ENCODE data around the gene SGMS1.
"Not testable (repeated sequence)": the region's sequence is repeated elsewhere in the genome, so short reads cannot be mapped to it uniquely, and the experiment has no call there.

SGMS1 gene

DNA sequence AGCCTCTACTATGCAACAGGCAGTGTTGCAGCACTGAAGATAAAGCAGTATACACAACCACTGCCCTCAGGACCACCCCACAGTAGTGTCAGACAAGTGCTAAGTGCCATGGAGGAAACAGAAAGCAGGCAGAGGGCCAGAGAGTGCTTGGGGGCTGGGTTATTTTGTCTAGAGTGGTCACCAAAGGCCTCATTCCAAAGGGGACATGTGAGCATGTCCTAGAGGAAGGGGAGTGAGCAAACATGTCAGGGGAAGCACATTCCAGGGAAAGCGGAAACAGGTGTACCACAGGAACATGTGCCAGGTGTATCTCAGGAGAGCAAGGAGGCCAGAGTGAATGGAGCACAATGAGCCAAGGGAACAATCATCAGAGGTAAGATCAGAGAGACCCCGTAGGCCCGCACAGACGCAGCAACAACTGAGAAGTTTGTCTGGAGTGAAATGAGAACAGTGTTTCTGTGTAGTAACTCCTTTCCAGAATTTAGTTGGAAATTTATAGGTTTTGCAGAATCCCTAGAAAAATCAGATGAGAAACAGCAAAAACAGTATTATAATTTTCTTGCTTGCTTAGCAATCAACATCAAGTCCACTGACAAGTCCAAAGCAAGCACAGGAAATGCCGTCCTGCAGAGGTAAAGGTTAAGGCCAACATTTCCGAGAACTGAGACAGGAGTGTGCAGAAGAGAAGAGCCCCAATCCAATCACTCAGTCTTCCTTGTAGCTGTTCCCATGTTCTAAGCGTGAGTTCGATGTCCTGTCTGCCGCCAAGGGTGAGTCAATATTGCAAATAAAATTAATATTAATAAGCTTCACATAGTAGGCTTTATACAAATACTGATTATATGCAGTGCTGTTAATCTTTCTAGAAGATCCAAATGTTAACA lies 67.3 kb downstream of the SGMS1 start:
- H3K27ac Mint-ChIP-seq, result no peak overlapping the region
- H3K27me3 Mint-ChIP-seq, result no peaks in the 10 kb centered on the region
- H3K4me1 Mint-ChIP-seq (ENCODE audit: low read depth), result peaks cover 9% of the 10 kb centered on the region
- H3K36me3 Mint-ChIP-seq (ENCODE audit: low read depth), result peaks cover 7% of the 10 kb centered on the region
- no peak overlapping the region for H3K4me3 Mint-ChIP-seq
- no peaks in the 10 kb centered on the region for H3K9me3 Mint-ChIP-seq
- intact Hi-C loops (cut with micrococcal nuclease), result no loop called here

DNA sequence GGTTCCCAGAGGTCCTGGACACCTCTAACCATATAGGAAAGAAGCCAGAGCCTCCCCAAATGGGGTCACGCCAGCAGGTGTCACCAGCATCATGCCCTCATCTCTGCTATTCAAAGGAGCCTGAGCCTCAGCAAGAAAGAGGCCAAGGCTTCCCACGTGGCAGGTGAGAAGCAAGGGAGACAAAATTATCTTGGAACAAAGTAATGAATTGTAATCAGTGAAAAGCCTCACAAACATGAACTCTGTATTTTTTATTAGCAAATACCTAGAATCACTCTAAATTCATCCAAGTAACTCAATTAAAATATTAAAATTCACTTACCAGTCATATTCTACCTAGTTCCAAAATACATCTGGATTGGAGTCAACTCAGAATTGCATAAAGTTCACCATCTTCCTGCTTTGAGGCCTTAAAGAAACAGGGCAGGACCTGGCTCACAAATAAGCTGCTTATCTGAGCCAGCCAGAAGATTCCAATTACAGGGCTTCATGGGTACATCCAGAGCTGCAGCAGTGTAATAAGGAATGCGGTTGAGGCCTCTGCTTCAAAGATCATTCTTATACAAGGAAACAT lies 68.7 kb downstream of the SGMS1 start:
- H3K9me3 Mint-ChIP-seq, result no peaks in the 10 kb centered on the region
- no peak overlapping the region for H3K27ac Mint-ChIP-seq
- no peak overlapping the region for H3K4me3 Mint-ChIP-seq
- intact Hi-C loops (cut with micrococcal nuclease), result no loop called here
- no peaks in the 10 kb centered on the region for H3K27me3 Mint-ChIP-seq
- peaks cover 15% of the 10 kb centered on the region for H3K4me1 Mint-ChIP-seq (ENCODE audit: low read depth)
- peaks cover 7% of the 10 kb centered on the region for H3K36me3 Mint-ChIP-seq (ENCODE audit: low read depth)

DNA sequence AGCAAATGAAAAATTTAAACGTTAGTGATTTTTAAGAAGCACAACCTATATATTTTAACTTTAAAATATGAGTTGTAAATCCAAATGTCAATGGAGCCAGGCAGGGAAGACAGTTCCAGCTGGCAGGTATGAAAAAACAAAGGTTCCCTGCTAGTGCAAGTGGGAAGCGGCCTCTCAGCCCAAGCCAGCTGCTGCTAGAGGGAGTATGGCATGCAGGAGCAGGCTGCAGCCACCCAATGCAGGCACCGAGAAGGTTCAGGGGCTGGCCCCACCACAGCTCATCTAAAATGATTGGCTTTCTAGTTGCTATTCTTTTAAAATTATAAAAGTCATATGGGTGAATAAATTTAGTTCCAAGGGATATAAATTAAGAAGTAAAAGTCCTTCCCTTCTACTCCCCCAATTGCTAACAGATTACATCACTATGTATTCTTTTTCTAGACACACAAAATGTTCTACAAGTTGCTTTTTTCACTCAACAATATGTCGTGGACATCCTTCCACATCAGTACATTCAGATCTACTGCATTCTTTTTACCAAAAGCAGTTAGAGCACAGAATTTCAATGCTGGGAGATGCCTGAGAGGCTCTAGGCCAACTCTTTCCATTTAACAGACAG lies 69.3 kb downstream of the SGMS1 start:
- H3K36me3 Mint-ChIP-seq (ENCODE audit: low read depth), result peaks cover 7% of the 10 kb centered on the region
- peaks cover 15% of the 10 kb centered on the region for H3K4me1 Mint-ChIP-seq (ENCODE audit: low read depth)
- no peaks in the 10 kb centered on the region for H3K27me3 Mint-ChIP-seq
- intact Hi-C loops (cut with micrococcal nuclease), result no loop called here
- H3K27ac Mint-ChIP-seq, result no peak overlapping the region
- H3K9me3 Mint-ChIP-seq, result no peaks in the 10 kb centered on the region
- no peak overlapping the region for H3K4me3 Mint-ChIP-seq

DNA sequence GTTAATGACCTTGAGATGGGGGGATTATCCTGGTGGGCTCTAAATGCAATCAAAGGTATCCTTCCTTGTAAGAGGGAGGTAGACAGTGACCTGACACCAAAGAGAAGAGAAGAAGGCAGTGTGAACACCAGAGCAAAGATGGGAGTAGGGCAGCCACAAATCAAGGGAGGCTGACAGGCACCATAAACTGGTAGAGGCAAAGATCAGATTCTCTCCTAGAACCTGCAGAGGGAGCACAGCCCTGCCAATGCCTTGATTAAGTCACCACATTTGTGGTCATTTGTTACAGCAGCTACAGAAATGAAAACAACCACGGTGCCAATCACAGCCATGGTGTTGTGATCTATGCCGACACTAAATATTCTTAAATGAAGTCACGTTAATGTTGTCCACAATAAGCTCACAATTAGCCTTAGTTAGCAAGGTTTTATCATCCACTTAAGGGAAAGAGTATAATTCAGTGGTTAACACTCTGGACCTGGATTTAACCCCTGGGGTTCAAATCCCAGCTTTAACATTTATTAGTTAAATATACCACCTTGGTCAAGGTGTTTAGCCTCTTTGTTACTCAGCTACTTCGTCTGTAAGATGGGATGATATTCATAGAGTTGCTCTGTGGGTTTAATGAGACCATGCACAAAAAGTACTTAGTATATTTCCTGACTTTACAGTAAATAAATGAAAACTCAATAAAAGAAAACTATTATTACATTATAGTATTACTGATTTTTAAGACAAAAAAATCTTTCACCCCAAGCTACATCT lies 70.8 kb downstream of the SGMS1 start:
- no peaks in the 10 kb centered on the region for H3K9me3 Mint-ChIP-seq
- no peak overlapping the region for H3K27ac Mint-ChIP-seq
- H3K36me3 Mint-ChIP-seq (ENCODE audit: low read depth), result peaks cover 7% of the 10 kb centered on the region
- H3K4me3 Mint-ChIP-seq, result no peak overlapping the region
- intact Hi-C loops (cut with micrococcal nuclease), result no loop called here
- H3K4me1 Mint-ChIP-seq (ENCODE audit: low read depth), result peaks cover 15% of the 10 kb centered on the region
- H3K27me3 Mint-ChIP-seq, result no peaks in the 10 kb centered on the region

DNA sequence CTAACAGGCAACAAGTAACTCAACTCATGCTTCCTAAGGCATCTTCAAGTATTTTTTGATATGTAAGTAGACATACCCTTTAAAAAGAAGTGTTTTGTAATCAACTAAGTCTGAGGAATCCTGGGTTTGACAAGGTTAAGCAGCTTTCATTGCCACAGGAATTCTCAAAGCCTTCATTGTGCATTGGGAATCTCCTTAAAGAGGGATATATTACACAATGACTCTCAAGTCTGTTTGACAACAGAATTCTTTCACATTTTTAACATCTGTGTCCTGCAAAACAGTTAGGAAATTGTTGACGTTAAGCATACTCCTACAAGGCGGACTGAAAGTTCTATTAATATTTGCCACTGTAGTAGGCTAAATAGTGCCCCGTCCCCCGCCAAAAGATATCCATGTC lies 71.4 kb downstream of the SGMS1 start:
- Mint-ChIP-seq H3K27me3 (no peaks in the 10 kb centered on the region), H3K27ac (no peak overlapping the region), H3K36me3 (ENCODE audit: low read depth) (peaks cover 7% of the 10 kb centered on the region), H3K4me1 (ENCODE audit: low read depth) (peaks cover 15% of the 10 kb centered on the region), H3K9me3 (no peaks in the 10 kb centered on the region), H3K4me3 (no peak overlapping the region)
- intact Hi-C loops (cut with micrococcal nuclease), result no loop called here

DNA sequence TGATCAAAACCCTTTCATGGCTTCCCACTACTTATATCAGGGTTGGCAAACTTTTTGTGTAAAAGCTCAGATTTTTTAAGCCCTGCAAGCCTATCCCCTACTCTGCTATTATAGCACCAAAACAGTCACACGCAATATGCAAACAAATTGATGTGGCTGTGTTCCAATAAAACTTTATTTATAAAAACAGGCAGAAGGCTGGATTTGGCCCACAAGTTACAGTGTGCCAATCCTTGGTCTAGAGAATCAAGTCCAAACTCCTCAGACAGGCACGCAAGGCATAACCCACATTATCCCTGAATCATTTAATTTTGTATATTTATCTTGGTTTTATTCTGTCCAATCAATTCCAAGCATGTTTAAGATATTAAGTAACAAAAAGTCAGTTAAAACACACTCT lies 71.9 kb downstream of the SGMS1 start:
- no peaks in the 10 kb centered on the region for H3K27me3 Mint-ChIP-seq
- intact Hi-C loops (cut with micrococcal nuclease), result no loop called here
- H3K36me3 Mint-ChIP-seq (ENCODE audit: low read depth), result peaks cover 7% of the 10 kb centered on the region
- H3K4me1 Mint-ChIP-seq (ENCODE audit: low read depth), result peaks cover 15% of the 10 kb centered on the region
- no peaks in the 10 kb centered on the region for H3K9me3 Mint-ChIP-seq
- H3K4me3 Mint-ChIP-seq, result no peak overlapping the region
- H3K27ac Mint-ChIP-seq, result no peak overlapping the region

DNA sequence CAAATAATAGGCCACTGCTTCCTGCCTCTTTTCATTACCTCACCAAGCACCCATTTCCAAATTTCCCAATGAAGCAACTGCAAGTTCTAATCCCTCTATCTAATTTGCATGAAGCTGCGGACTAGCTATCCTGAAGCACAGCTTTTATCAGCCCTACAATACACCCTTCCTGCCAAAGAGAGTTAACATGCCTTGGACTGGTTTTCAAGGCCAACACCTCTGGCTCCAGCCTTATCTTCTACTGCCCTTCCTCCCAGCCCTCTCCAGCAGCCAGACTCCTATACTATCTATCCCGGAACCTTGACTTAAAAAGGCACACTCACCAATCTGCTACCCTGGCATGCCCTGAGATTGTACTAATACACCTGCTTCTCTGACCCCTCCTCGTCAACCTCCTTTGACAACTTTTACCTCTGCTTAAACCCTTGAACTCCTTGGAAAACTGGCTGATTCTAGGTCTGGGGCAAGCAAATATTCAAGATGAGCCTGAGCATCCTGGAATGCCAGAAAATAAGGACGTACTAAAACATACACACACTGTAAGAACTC lies 73.4 kb downstream of the SGMS1 start:
- no peaks in the 10 kb centered on the region for H3K36me3 Mint-ChIP-seq (ENCODE audit: low read depth)
- intact Hi-C loops (cut with micrococcal nuclease), result no loop called here
- no peaks in the 10 kb centered on the region for H3K27me3 Mint-ChIP-seq
- H3K27ac Mint-ChIP-seq, result no peak overlapping the region
- H3K4me3 Mint-ChIP-seq, result no peak overlapping the region
- no peaks in the 10 kb centered on the region for H3K9me3 Mint-ChIP-seq
- peaks cover 10% of the 10 kb centered on the region for H3K4me1 Mint-ChIP-seq (ENCODE audit: low read depth)

DNA sequence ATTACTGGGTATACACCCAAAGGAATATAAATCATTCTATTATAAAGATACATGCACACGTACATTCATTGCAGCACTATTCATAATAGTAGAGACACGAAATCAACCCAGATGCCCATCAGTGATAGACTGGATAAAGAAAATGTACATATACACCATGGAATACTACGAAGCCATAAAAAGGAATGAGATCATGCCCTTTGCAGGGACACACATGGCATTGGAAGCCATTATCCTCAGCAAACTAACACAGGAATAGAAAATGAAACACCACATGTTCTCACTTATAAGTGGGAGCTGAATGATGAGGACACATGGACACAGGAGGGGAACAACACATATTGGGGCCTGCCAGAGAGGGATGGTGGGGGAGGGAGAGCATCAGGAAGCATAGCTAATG lies 74.6 kb downstream of the SGMS1 start:
- H3K27me3 Mint-ChIP-seq; H3K27ac Mint-ChIP-seq; H3K9me3 Mint-ChIP-seq; intact Hi-C loops (cut with micrococcal nuclease); H3K36me3 Mint-ChIP-seq (ENCODE audit: low read depth); H3K4me3 Mint-ChIP-seq: not testable (repeated sequence)
- H3K4me1 Mint-ChIP-seq (ENCODE audit: low read depth), result peaks cover 19% of the 10 kb centered on the region

DNA sequence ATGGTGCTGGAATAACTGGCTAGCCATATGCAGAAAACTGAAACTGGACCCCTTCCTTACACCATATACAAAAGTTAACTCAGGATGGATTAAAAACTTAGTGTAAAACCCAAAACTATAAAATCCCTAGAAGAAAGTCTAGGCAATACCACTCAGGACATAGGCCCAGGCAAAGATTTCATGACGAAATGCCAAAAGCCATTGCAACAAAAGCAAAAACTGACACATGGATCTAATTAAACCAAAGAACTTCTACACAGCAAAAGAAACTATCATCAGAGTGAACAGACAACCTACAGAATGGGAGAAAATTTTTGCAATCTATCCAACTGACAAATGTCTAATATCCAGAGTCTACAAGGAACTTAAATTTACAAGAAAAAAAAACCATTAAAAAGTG lies 75.3 kb downstream of the SGMS1 start:
- intact Hi-C loops (cut with micrococcal nuclease); H3K4me3 Mint-ChIP-seq; H3K27ac Mint-ChIP-seq; H3K36me3 Mint-ChIP-seq (ENCODE audit: low read depth); H3K9me3 Mint-ChIP-seq; H3K27me3 Mint-ChIP-seq: not testable (repeated sequence)
- peaks cover 20% of the 10 kb centered on the region for H3K4me1 Mint-ChIP-seq (ENCODE audit: low read depth)

DNA sequence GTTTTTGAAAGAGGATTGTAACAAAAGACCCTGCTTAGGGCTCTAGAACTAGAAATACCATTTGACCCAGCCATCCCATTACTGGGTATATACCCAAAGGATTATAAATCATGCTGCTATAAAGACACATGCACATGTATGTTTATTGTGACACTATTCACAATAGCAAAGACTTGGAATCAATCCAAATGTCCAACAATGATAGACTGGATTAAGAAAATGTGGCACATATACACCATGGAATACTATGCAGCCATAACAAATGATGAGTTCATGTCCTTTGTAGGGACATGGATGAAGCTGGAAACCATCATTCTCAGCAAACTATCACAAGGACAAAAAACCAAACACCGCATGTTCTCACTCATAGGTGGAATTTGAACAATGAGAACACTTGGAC lies 77.5 kb downstream of the SGMS1 start:
- peaks cover 36% of the 10 kb centered on the region for H3K4me1 Mint-ChIP-seq (ENCODE audit: low read depth)
- H3K4me3 Mint-ChIP-seq; H3K9me3 Mint-ChIP-seq; H3K27ac Mint-ChIP-seq; intact Hi-C loops (cut with micrococcal nuclease); H3K27me3 Mint-ChIP-seq; H3K36me3 Mint-ChIP-seq (ENCODE audit: low read depth): not testable (repeated sequence)

DNA sequence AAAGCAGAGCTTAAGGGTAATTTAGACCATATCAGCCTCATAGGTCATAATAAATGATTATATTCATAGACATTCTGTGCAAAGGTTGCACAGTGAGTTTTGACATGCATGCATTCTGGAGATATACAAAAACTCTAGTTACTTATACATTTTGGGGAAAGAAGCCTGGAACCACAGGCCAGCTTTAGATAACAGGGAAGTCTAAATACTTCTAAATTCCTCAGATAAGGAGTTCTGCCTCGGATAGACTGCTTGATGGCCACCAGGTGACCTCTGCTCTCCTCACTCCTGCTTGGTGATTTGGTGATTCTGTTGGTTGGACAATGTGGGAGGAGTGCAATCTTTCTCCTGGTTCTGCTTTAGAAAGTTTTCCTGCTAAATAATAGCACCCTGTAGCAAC lies 77.9 kb downstream of the SGMS1 start:
- no peak overlapping the region for H3K4me3 Mint-ChIP-seq
- intact Hi-C loops (cut with micrococcal nuclease), result no loop called here
- H3K27ac Mint-ChIP-seq, result no peak overlapping the region
- peaks cover 38% of the 10 kb centered on the region for H3K4me1 Mint-ChIP-seq (ENCODE audit: low read depth)
- H3K27me3 Mint-ChIP-seq, result no peaks in the 10 kb centered on the region
- H3K9me3 Mint-ChIP-seq, result no peaks in the 10 kb centered on the region
- no peaks in the 10 kb centered on the region for H3K36me3 Mint-ChIP-seq (ENCODE audit: low read depth)

DNA sequence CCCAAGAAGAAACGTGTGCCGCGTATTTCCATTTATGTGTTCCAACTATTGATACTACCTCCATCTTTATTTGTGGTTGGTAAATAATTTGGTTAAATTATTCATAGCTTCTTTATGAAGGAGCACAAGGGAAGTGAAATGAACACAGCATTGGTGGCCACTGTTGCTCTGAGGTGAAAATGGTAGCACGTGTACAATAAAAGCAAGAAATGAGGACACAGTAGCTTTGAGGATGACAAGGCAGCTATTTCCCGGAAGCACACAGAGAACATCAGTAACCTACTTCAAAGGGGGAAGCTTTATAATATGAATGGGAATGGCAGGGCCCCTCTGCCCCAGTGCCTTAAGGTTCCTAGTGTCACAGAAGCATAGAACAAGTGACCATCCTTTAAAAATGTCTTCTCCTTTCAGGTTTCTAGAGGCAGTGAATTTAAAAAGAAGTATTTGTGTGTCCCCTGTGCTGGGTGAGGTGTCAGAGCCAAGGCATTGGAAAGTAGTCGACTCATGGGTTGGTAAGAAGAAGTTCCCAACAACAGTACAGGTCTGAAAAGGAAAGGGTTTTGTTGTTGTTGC lies 78.8 kb downstream of the SGMS1 start:
- no peak overlapping the region for H3K27ac Mint-ChIP-seq
- H3K9me3 Mint-ChIP-seq, result no peaks in the 10 kb centered on the region
- no peaks in the 10 kb centered on the region for H3K36me3 Mint-ChIP-seq (ENCODE audit: low read depth)
- peaks cover 38% of the 10 kb centered on the region for H3K4me1 Mint-ChIP-seq (ENCODE audit: low read depth)
- H3K4me3 Mint-ChIP-seq, result no peak overlapping the region
- no peaks in the 10 kb centered on the region for H3K27me3 Mint-ChIP-seq
- intact Hi-C loops (cut with micrococcal nuclease), result no loop called here

DNA sequence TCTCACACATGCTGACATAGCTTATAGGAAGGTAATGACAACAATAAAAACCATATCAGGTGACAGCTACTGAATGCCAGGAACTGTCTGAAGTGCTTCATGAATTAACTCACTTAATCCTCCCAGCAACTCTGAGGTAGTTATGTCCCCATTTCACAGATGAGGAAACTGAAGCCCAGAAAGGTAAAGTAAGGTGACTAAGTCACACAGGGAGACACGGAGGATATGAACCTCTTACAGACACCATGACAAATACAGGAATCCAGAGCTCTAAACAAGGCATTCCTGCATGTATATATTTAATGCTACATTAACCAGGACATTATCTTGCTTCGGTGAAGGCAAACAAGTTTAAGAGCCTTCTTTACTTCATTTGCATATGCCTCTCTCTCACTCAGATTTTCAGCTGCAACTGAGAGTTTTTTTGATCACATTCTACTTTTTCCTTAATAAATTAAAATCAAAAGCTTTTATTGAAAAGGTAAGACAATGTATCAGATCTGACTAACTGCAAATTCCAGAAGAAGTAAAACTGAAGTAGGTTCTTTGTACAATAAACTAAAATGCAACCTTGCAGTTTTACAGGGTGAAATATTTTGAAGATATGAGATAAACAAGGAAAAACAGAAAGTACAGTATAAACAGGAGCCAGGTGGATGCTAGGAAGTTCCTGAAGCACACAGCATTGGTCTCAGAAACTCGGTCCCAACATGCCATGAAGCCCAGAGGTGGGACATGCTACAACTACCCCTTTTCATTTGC lies 79.5 kb downstream of the SGMS1 start:
- no peak overlapping the region for H3K27ac Mint-ChIP-seq
- H3K4me1 Mint-ChIP-seq (ENCODE audit: low read depth), result peaks cover 38% of the 10 kb centered on the region
- no peaks in the 10 kb centered on the region for H3K9me3 Mint-ChIP-seq
- H3K4me3 Mint-ChIP-seq, result no peak overlapping the region
- no peaks in the 10 kb centered on the region for H3K36me3 Mint-ChIP-seq (ENCODE audit: low read depth)
- H3K27me3 Mint-ChIP-seq, result no peaks in the 10 kb centered on the region
- intact Hi-C loops (cut with micrococcal nuclease), result no loop called here
